ENCODE data around the gene ATF7IP.

DNA sequence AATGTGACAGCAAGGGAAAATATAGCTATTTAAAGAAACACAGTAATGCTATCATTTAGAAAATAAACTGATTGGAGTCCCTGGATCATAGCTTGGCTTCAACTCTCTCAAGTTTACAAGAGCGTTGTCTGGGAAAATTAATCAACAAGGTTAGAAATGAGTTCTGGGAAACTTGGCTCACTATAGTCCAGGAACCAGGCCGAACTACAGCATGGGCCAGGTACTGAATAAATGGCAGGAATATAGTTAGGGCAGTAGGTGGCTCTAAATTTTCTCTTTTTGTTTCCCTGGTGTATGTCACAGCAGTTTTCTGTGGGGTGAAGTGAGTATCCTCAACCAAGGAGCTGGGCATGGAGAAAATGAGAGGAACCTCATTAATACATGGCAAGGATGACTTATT, 129.8 kb downstream of the ATF7IP start:
- no peak for TF ChIP-seq CTCF (IDR thresholded peaks at IDR 0.05)
- TF ChIP-seq POLR2A (IDR thresholded peaks at IDR 0.05) = no peak
